Type B pancreatic cell (in vitro differentiated cells): ENCODE data around the gene DLX4. TPM values are rescaled to one million over a fixed set of nuclear protein-coding genes. Genes with fewer than 3 reads are reported as not detected.

Experiments used
- DNase-seq: peaks from one replicate; pipeline ENCODE4 v3.0.0; 2021; ENCODE audit warnings: mixed read lengths; ENCODE audit not compliant: unreplicated experiment; ENCODE audit errors: extremely low spot score
- H3K27ac Mint-ChIP-seq: 2 replicates; pipeline ENCODE4 v1.8.0; 2021; ENCODE audit warnings: mild to moderate bottlenecking, mixed read lengths
- H3K27me3 Mint-ChIP-seq: 2 replicates; pipeline ENCODE4 v1.8.0; 2021; ENCODE audit warnings: mixed read lengths
- H3K36me3 Mint-ChIP-seq: 2 replicates; pipeline ENCODE4 v1.8.0; 2021; ENCODE audit warnings: mixed read lengths
- H3K4me1 Mint-ChIP-seq: one replicate; pipeline ENCODE4 v1.8.0; 2021; ENCODE audit warnings: mixed read lengths; ENCODE audit not compliant: unreplicated experiment
- H3K4me3 Mint-ChIP-seq: 2 replicates; pipeline ENCODE4 v1.8.0; 2021; ENCODE audit warnings: mild to moderate bottlenecking, mixed read lengths
- H3K9me3 Mint-ChIP-seq: 2 replicates; pipeline ENCODE4 v1.8.0; 2021; ENCODE audit warnings: mixed read lengths
- CTCF ChIP-seq: fragments of 200-600 bp; sonication (generic); conservative IDR thresholded peaks from 2 replicates; pipeline ENCODE4 v1.5.0; 2021; ENCODE audit warnings: antibody characterized with exemption, mild to moderate bottlenecking
- total RNA-seq: library from RNA; stranded (reverse); gene quantifications from 2 replicates; pipeline ENCODE4 v1.2.1, GENCODE V29; 2021; ENCODE audit warnings: low replicate concordance

The DLX4 gene
- total RNA-seq, 1 donor from 2014 or later = 10.4 TPM

- no peaks in the 10 kb centered on the region for H3K9me3 Mint-ChIP-seq
- no peak overlapping the region for H3K4me3 Mint-ChIP-seq
- peaks cover 35% of the 10 kb centered on the region for H3K27me3 Mint-ChIP-seq
- H3K27ac Mint-ChIP-seq = no peak overlapping the region
- no peak for TF ChIP-seq CTCF
- no peak for DNase-seq
- H3K4me1 Mint-ChIP-seq = peaks cover 10% of the 10 kb centered on the region
- no peaks in the 10 kb centered on the region for H3K36me3 Mint-ChIP-seq
Measured at GRCh38 chr17:49955157-49955556, 13.8 kb upstream of the DLX4 start.

- no peak for DNase-seq
- peaks cover 43% of the 10 kb centered on the region for H3K27me3 Mint-ChIP-seq
- no peak overlapping the region for H3K4me3 Mint-ChIP-seq
- H3K4me1 Mint-ChIP-seq = peaks cover 10% of the 10 kb centered on the region
- H3K9me3 Mint-ChIP-seq = no peaks in the 10 kb centered on the region
- H3K36me3 Mint-ChIP-seq = no peaks in the 10 kb centered on the region
- no peak for TF ChIP-seq CTCF
- H3K27ac Mint-ChIP-seq = no peak overlapping the region
Measured at GRCh38 chr17:49956780-49957179, 12.2 kb upstream of the DLX4 start.

- Mint-ChIP-seq H3K4me3 (no peak overlapping the region), H3K4me1 (peaks cover 8% of the 10 kb centered on the region), H3K9me3 (no peaks in the 10 kb centered on the region), H3K36me3 (no peaks in the 10 kb centered on the region), H3K27me3 (peaks cover 45% of the 10 kb centered on the region), H3K27ac (no peak overlapping the region)
- DNase-seq = no peak
- TF ChIP-seq CTCF = no peak
Measured at GRCh38 chr17:49957350-49957749, 11.6 kb upstream of the DLX4 start.

GRCh38 chr17:49958723-49959122, 10.3 kb upstream of the DLX4 start:
- peaks cover 49% of the 10 kb centered on the region for H3K27me3 Mint-ChIP-seq

GRCh38 chr17:49959183-49959935, 9.6 kb upstream of the DLX4 start:
- no peak overlapping the region for H3K27ac Mint-ChIP-seq
- no peak for TF ChIP-seq CTCF
- H3K4me3 Mint-ChIP-seq = no peak overlapping the region
- no peaks in the 10 kb centered on the region for H3K9me3 Mint-ChIP-seq
- peaks cover 11% of the 10 kb centered on the region for H3K4me1 Mint-ChIP-seq
- peaks cover 50% of the 10 kb centered on the region for H3K27me3 Mint-ChIP-seq
- DNase-seq = no peak
- H3K36me3 Mint-ChIP-seq = peaks cover 3% of the 10 kb centered on the region

More at GRCh38 chr17:49958723-49959122, 10.3 kb upstream of the DLX4 start:
- peaks cover 6% of the 10 kb centered on the region for H3K4me1 Mint-ChIP-seq
- TF ChIP-seq CTCF = no peak
- no peak for DNase-seq
- H3K9me3 Mint-ChIP-seq = no peaks in the 10 kb centered on the region
- H3K4me3 Mint-ChIP-seq = no peak overlapping the region
- no peak overlapping the region for H3K27ac Mint-ChIP-seq
- peaks cover 3% of the 10 kb centered on the region for H3K36me3 Mint-ChIP-seq
